GM21529 (cell line): ENCODE measurements around the gene OSBPL6.

Source experiments
- ATAC-seq: cut with Tn5 transposase; IDR thresholded peaks from one replicate; pipeline ENCODE4 v1.9.1; 2021; ENCODE audit not compliant: unreplicated experiment

The OSBPL6 gene

GRCh38 chr2:178269438-178270224, 75.3 kb downstream of the OSBPL6 start:
- ATAC-seq = no peak

DNA sequence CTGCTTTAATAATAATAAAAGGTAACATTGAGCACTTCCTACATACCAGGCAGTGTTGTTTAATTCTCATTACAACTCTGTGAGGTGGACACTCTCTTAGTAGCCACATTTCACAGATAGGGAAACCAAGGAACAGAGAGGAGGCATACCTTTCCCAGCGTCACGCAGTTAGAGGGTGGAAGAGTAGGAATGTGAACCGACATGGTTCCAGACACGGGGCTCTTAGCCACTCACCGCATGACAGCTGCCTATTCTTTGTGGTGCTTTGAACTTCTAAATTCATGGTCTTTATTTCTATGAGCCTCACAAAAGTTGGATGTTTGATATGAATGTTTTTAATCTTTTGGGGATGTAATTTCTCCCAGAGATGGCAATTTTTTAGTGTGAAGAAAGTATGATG, 76.0 kb downstream of the OSBPL6 start:
- no peak for ATAC-seq

GRCh38 chr2:178271094-178271493, 76.8 kb downstream of the OSBPL6 start:
- ATAC-seq = no peak

- ATAC-seq = no peak
Measured at GRCh38 chr2:178271629-178272333, 77.5 kb downstream of the OSBPL6 start.

DNA sequence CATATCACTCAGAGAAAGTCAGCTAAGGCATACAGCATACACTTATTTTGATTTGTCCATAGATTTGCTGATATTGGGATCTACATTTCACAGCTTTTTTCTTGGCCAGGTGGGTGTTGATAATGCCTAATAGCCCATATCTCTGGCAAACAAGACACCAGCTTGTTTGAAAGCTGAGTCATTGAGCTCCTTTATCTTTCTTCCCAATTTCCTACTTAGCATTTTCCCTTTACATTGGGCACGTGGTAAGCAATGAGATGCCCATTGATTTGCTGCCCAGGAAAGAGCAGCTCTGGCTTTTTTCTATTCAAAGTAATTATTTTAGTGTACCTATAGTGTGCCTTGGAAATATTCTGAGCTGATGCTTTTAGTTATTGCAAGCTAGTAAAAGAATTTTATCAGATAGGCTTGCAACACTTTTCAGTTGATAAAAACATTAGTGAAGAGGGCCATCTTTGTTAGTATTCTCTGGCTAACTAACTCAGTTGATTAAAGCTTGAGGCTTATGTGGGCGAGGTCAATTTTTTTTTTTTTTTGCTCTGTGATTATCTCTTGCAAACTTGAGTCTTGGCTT, 79.6 kb downstream of the OSBPL6 start:
- ATAC-seq = no peak

GRCh38 chr2:178275600-178275999, 81.3 kb downstream of the OSBPL6 start:
- no peak for ATAC-seq

DNA sequence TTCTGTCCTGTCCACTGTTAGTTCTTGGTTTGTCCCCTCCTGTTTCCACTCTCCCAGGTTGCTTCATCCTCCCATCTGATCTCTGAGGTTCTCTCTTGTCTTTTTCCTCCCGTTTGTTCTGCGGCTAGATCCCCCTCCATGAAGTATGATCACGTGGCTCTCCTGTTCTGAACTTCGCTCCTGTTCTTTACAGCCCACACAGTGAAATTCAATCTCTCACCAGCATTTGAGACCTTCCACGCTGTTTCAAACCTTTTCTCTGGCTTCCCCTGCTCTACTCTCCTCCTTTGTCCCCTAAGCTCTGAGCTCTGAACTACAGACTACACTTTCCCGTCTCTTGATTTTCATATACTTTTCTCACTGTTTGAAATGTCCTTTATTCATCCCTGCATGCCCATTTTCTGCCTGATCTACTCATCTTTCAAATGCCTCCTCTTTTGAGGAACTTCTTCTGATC, 83.5 kb downstream of the OSBPL6 start:
- ATAC-seq = no peak

GRCh38 chr2:178279142-178279541, 84.8 kb downstream of the OSBPL6 start:
- ATAC-seq = no peak

- ATAC-seq = no peak
Measured at GRCh38 chr2:178279636-178280035, 85.3 kb downstream of the OSBPL6 start.

DNA sequence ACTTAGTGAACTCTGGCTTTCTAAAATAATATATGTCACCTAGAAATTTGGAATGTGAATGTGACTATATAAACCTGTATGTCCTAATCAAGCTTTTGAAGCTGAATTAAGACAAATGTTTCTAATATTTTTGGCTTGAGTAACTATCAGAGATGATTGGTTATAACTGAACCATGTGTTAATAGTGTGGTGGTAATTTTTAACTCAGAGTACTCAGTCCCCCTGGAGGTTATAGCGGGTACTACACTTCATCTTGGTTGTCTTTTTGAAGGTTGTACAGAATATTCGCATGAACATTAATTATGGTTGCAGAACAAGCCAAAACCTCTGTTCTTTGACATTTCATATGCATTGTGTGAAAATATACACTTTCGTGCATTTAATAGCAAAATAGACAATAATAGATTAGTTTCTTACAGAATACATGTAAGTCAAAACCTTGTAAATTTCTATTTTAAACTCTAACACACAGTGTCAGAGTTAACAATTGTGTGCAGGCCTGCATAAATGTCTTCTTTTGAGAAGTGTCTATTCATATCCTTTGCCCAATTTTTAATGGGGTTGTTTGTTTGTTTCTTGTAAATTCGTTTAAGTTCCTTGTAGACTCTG, 86.0 kb downstream of the OSBPL6 start:
- ATAC-seq = peak; percentile 88

DNA sequence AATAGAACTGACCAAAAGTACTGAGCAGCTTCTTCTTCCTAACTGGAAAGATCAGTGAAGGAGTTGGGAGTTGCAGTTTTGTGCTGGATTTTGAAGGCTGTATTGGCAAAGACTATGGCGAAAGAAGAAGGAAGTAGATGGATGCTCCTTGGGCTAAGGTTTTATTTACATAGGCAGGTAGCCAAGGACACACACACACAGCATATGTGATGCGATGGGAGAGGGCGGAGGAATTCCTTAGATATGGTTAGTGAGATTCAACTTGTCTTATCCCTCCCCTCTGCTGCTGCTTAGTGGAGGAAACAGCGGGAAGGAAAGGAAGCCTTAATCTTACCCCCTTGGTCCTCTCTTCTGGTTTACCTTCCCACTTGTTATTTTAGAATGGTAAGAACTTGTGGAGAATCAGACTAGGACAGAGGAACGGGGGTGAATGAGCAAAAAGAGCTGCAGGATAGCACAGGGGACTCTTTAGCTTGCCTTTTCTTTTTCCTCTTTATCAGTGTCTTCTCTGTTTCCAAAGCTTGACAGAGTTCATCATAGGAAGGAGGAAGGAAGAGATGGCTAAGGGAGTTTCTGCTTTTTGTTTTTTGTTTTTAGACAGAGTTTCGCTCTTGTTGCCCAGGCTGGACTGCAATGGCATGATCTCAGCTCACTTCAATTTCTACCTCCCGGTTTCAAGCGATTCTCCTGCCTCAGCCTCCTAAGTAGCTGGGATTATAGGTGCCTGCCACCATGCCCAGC, 87.9 kb downstream of the OSBPL6 start:
- no peak for ATAC-seq

DNA sequence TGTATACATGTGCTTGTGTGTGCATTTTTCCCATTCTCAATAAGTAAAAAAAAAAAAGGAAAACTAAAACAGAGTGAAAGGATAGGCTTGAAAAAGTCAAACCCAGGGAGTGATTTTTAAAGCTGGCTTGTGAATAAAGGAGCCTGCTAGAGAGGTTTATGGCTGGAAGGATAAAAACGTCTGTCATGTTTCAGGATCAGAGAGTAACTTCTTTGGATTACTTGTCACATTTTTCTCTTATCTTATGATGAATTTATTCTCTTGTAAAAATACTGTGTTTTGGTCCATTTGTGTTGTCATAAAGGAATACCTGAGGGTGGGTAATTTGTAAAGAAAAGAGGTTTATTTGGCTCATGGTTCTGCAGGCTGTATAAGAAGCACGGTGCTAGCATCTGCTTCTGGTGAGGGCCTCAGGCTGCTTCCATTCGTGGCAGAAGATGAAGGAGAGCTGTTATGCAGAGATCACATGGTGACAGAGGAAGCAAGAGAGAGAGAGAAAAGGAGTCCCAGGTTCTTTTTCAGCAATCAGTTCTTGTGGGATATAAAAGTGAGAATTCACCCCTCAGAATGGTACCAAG, 89.1 kb downstream of the OSBPL6 start:
- ATAC-seq = no peak

DNA sequence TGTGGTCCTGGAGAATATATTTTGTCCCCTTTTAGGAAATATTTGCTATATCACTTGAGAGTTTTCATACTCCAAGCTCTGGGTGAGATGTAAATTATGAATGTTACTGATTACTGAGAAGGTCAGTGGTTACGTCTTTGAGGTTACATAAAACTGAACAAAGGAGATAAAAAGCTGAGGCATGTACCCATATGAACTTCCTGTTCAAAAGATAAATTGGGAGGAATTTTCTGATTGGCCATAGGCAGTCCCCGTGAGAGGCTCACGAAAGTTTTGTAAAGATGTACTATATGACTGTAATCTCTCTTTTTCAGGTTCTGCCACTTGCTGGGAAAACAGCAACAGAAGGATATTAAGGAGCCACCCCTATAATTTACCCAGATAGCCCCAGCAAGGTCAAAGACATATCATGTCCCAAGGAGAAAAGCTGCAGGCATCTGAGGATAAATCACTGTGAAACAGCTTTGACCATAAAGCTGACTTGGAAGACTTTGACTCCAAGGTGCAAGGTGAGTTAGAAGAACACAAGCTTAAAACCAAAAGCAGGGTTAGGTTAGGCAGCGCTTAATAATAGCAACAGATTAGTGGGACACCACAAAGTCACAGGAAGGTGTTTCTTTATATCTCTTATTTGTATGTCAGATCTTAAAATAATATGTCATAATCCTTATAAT, 90.4 kb downstream of the OSBPL6 start:
- ATAC-seq = no peak

DNA sequence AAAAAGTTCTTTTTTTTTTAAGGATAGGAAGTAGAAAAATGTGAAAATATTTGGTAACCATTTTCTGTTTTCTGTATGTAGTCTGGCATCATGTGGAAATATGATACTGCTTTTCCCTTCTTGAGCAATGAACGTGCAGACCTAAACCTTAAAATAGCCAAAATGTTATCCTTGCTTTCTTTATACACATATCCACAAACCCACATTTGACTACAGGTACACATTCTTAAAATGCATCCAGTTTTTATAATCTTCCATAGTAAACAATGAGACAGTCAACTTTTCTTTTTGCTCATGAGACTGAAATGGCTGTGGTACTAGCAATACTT, 90.9 kb downstream of the OSBPL6 start:
- no peak for ATAC-seq

DNA sequence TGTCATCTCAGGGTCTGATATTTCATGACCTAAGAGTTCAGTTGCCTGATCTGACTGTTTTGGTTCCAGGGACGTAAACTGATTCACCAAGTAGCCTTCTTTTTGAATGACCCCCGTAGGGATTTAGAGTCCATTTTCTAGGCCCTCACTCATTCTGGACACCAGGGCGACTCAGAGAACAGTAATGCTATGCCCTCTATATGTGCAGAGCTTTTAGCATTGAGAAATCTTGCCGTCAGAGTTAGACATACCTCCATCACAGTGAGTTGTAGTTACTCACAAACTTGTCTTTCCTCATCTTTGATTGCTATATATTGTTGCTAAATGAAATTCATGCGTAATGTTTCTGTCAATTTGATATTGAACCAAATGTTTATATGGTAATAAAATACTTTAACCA, 92.3 kb downstream of the OSBPL6 start:
- no peak for ATAC-seq

DNA sequence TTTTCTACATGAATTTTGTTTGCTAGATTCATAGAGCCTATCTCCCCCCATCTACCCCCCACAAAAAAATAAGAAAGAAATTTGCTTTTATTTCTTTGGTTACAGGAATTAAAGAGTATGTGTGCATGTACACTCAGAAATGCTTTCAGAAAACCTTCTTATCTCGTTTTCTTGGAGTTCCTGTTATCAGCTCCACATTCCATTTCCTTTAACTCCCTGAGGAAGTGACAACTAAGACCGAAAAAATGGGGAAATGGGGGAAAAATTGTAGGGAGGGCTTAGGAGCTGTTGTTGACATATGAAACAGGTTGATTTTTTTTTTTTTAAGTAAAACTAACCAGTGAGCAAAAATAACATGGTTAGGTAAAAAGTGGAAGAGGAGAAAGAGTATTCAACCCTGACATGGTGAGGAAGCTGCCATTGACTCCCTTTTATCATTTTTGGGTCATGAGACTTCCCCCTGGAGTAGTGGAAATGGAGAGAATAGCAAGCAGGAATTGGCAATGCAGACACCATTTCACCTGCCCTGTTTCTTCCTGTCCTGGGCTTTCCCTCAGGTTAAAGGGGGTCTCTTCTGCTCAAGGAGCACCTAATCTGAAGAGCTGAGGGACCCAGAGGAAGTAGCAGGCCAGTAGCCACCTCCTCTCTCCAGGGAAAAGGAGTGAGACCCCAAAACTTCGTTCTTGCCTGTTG, 93.5 kb downstream of the OSBPL6 start:
- no peak for ATAC-seq

GRCh38 chr2:178291703-178292102, 97.4 kb downstream of the OSBPL6 start:
- no peak for ATAC-seq

GRCh38 chr2:178292586-178292985, 98.3 kb downstream of the OSBPL6 start:
- no peak for ATAC-seq

- ATAC-seq = no peak
Measured at GRCh38 chr2:178295115-178295514, 100.8 kb downstream of the OSBPL6 start.

GRCh38 chr2:178295906-178296305, 101.6 kb downstream of the OSBPL6 start:
- ATAC-seq = no peak
